ENCODE results near the gene ADORA1. TPM values are rescaled to one million over a fixed set of nuclear protein-coding genes. Genes with fewer than 3 reads are reported as not detected.

The ADORA1 gene
- total RNA-seq, 1 experiment from 2014 or later = 60.9 TPM

DNA sequence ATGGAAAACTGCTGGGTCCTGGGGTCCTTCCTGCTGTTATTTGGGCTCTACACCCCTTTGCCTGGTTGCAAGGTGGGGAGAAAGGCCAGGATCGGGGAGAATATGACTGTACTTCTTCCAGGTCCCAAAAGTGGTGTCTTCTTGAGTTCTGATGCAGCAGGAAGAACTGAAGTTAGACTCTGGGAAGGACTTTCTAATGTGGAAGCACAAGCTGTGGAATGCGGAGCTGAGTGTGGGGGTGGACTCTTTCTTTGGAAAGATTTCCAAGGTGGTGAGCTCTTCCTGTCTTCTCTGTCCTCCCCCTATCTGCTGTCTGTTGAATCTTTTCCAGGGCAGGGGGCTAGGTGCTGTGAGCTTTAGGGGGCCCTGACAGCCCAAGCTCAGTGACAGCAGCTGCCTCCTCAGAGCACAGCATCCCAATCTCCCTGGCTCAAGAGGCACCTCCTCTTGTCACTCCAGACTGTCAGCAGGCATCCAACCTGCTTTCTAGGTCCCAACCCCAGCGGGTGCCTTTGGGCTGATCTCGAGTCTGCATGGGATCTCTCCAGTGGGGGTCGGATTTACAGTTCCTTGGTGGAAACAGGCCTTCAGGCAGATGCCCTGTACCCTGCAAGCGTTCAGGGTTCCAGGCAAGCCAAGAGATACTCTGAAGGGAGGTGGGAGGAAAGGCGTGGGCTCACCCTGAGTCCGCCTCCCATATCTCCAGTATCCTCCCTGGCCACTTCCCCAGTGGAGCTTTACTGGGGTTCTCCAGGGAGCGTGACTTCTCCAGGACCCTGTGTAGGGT is 23.2 kb downstream of the ADORA1 start:
- H3K27me3 ChIP-seq = no peaks in the 10 kb centered on the region
- H3K27ac ChIP-seq = no peak overlapping the region
- no peak for DNase-seq
- H3K4me3 ChIP-seq = no peak overlapping the region
- H3K36me3 ChIP-seq = peaks cover 25% of the 10 kb centered on the region
- peaks cover 9% of the 10 kb centered on the region; the same call in 1 of the 2 replicates for H3K4me1 ChIP-seq
- H3K9me3 ChIP-seq (replicated peaks) = no peaks in the 10 kb centered on the region

DNA sequence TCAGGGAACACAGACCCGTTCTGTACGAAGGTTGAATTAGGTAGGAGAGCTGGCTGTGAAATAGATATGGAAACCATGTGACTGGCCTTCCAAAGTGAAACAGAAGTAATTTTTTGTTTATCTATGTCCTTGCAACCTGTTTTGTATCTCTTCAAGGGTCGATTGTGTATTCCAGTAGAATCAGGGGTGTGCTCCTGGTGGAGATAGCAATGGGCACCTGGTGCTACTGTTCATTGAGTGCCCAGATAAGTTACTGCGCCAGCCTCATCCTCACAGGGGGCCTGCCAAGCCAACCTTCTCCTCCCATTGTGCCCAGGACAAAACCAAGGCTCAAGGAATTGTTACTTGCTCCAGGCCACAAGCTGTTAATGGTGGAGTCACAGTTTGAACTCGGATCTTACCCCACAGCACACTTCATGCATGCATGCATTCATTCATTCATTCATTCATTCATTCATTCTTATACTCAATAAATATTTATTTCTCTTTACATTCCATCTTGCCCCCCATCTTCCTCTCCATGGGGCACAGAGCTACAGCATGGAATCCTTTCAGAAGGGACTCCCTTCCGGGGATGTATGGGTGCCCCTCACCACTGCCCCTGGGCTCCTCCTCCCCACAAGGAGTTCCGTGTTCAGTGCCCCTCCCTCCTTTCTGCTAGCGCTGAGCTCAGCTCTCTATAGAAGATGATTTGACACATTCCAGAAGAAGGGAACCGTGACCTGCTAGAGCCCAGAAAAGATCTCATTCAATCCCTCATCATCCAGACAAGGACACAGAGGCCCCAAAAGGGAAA is 24.0 kb downstream of the ADORA1 start:
- H3K4me1 ChIP-seq = peaks cover 9% of the 10 kb centered on the region; the same call in 1 of the 2 replicates
- no peak overlapping the region for H3K27ac ChIP-seq
- no peak overlapping the region for H3K4me3 ChIP-seq
- H3K27me3 ChIP-seq = no peaks in the 10 kb centered on the region
- no peaks in the 10 kb centered on the region; the same call in 1 of the 2 replicates for H3K9me3 ChIP-seq (replicated peaks)
- no peak for DNase-seq
- H3K36me3 ChIP-seq = peaks cover 32% of the 10 kb centered on the region

DNA sequence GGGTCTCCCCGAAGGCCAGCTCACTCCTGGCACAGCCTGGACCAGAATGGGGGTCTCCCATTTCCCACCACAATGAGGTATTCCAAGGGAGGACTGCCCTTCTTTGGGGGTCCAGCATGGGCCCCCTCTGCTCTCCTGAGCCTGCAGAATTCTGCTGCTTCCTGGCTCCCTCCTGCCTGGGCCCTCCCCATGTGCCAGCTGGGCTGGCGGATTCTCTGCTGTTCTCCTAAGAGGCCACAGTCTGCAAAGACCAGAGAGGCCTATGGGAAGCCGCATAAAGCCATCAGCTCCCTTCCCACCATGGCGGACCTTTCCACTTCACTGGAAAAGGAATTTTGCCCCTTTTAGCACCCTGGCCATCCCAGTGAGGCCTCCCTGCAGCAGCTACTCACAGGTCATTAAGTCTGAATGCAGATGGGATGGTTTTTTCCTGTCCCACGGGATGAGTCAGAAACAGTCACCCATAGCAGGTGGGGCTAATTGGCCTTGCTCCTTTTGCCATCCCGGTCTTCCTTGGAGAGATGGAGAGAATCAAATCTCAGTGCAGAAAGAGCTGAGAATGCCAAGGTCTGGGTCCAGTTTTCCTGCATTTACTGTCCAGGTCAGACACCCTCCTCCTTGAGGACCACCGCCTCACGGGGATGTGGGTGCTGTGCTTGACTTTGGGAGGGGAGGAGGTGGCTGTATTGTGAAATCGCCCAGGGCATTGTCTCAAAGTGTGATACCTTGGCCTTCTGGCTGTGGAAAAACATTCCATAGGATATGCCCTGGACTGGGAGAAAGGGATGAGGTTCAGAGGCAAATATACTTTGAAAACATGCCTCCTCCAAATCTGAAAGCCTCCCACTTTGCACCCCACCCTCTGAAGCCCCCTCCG is 24.9 kb downstream of the ADORA1 start:
- H3K4me3 ChIP-seq = no peak overlapping the region
- no peaks in the 10 kb centered on the region; the same call in 1 of the 2 replicates for H3K9me3 ChIP-seq (replicated peaks)
- DNase-seq = no peak
- H3K4me1 ChIP-seq = peaks cover 9% of the 10 kb centered on the region; the same call in 1 of the 2 replicates
- peaks cover 39% of the 10 kb centered on the region for H3K36me3 ChIP-seq
- no peak overlapping the region for H3K27ac ChIP-seq
- H3K27me3 ChIP-seq = no peaks in the 10 kb centered on the region

DNA sequence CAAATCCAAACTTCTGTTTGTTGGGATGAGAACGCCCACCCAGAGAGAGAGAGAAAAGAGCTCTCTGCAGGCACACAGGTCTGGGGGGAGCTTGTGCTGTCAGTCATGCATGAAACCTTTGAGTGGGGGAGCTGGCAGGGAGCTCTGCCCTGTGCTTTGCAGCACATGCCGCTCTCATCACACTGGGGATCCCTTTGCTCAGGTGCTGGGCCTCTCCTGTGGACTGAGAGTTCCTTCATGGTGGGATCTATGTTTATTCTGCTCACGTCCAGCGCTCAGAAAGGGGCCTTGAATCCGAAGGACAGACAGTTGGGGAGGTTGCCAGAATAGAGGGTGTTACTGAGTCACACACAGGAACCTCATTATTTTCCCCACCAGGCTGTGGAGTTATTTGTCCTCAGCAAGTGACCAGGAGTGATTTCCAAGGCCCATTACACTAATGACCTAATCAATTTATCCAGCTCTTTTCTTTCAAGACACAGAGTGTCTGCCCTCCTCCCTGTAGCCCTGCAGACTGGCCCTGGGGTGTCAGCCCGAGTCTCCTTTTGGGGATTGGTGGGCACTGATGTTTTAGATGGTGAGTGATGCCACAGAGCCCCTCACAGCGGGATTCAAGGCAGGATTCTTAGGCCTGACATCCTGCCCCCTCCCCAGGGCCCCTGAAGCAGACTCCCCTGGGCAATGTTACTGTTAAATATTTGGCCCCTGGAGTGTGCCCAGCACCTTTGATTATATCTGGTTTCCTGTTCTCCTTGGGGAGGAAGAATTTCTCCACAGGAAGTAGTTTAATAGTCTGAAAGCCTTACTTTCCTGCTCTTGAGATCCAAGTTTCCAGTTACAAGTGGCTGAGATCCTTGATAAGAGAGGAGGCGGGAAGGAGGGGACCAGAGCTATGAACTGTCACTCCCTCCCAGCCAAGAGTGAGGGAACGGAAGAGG is 25.8 kb downstream of the ADORA1 start:
- H3K36me3 ChIP-seq = peaks cover 46% of the 10 kb centered on the region
- H3K27me3 ChIP-seq = no peaks in the 10 kb centered on the region
- peaks cover 5% of the 10 kb centered on the region; the same call in 1 of the 2 replicates for H3K9me3 ChIP-seq (replicated peaks)
- peaks cover 9% of the 10 kb centered on the region; the same call in 1 of the 2 replicates for H3K4me1 ChIP-seq
- no peak overlapping the region for H3K27ac ChIP-seq
- DNase-seq = no peak
- no peak overlapping the region for H3K4me3 ChIP-seq

DNA sequence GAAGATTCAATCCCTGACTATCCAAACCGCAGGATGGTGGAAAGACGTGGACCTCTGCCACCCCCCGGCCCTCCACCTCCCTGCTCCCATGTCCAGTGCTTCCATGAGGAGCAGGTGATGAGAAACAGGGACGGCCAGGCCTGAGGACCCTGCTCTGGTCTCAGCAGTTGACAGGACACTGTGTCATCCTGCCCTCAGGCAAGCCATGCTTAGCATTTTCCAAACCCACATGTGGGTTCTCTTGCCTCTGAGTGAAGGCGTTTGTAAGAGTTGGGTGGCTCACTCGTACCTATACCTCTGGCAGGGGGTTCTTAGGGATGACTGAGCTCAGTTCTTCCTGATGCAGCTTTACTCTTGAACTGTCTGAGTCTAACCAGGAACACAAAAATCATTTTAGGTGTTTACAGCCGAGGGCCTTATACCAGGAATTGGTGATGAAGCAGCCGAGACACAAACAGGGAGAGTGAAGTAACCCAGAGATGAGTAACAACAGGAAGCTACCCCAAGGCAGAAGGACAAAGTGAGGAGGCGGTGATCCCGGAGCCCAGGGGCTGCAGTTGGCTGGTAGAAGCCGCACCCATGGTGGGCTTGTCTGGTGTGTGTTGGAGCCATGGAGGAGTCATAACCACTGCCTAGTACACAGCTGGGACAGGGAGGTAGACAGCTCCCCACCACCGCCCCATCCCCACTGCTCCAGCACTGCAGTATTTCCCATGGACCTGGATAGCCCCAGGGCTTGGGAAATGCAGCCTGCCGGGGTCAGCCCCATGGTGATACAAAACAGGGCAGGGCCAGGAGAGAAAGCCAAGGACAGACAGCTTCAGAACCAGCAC is 26.7 kb downstream of the ADORA1 start:
- H3K4me1 ChIP-seq = peaks cover 9% of the 10 kb centered on the region; the same call in 1 of the 2 replicates
- H3K27ac ChIP-seq = no peak overlapping the region
- no peaks in the 10 kb centered on the region for H3K27me3 ChIP-seq
- no peak overlapping the region for H3K4me3 ChIP-seq
- peaks cover 5% of the 10 kb centered on the region; the same call in 1 of the 2 replicates for H3K9me3 ChIP-seq (replicated peaks)
- no peak for DNase-seq
- H3K36me3 ChIP-seq = peaks cover 53% of the 10 kb centered on the region

DNA sequence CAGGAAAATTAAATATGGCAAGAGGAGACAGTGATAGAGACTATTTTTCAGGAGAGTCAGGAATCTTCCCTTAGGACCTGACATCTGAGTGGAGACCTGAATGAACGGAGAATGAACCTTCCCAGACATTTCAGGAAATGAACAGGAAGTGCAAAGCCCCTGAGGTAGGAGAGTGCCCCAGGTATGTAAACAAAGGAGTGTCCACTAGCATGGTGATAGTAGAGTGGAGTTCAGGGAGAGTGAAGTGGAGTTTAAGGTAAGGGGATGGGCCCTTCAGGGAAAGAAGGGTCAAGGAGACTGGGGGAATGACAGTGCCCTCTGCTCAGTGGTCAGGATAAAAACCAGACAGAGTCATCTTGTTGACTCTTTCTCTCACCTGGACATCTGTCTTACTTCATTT is 28.8 kb downstream of the ADORA1 start:
- H3K27me3 ChIP-seq = no peaks in the 10 kb centered on the region
- peaks cover 59% of the 10 kb centered on the region for H3K36me3 ChIP-seq
- no peak for DNase-seq
- peaks cover 9% of the 10 kb centered on the region; the same call in 1 of the 2 replicates for H3K4me1 ChIP-seq
- H3K9me3 ChIP-seq (replicated peaks) = peaks cover 5% of the 10 kb centered on the region; the same call in 1 of the 2 replicates
- no peak overlapping the region for H3K4me3 ChIP-seq
- H3K27ac ChIP-seq = no peak overlapping the region

DNA sequence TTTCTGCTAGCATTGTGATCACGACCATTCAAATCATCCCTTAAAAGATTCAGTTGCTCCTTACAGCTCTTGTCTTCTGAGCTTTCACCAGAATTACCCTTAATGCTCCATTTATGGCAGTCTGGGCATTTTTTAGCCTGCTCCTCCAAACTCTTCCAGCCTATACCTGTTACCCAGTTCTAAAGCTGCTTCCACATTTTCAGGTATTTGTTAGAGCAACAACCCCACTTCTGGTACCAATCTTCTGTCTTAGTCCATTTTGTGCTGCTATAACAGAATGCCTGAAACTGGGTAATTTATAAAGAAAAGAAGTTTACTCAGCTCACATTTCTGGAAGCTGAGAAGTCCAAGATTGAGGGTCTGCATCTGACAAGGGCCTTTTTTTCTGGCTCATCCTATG is 30.9 kb downstream of the ADORA1 start:
- no peak for DNase-seq
- Histone ChIP-seq H3K4me3 (no peak overlapping the region), H3K4me1 (peaks cover 8% of the 10 kb centered on the region; the same call in 1 of the 2 replicates), H3K27ac (no peak overlapping the region), H3K9me3 (replicated peaks) (peaks cover 5% of the 10 kb centered on the region; the same call in 1 of the 2 replicates), H3K36me3 (peaks cover 49% of the 10 kb centered on the region), H3K27me3 (no peaks in the 10 kb centered on the region)

DNA sequence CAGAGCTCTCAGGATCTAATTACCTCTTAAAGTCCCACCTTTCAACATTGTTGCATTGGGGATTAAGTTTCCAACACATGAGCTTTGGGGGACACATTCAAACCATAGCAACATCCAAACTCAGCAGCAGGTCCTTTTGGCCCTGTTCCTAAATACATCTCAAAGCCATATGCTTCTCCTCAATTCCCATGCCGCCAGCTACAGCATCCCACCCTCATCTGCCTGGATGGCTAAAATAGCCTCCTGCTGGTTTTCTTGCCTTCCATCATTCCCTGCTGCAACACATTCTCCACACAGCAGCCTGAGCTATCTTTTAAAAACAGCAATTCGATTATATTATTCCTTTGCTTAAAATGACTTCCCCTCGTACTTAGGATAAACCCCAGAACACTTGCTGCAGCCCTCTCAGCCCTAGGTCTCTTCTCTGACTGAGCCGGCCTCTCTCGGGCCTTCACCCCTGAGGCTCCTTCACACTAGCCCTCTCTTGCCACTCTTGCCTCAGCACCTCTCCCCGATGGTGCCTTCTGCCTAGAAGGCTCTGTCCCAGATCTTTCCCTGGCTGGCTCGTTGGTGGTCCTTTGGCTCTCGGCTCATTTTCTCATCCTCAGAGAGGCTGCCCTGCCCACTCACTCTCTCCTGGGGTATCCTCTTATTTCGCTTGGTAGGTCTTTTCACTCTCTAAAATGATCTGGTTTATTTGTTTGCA is 31.6 kb downstream of the ADORA1 start:
- Histone ChIP-seq H3K27me3 (no peaks in the 10 kb centered on the region), H3K9me3 (replicated peaks) (peaks cover 5% of the 10 kb centered on the region; the same call in 1 of the 2 replicates), H3K4me3 (no peak overlapping the region), H3K36me3 (peaks cover 49% of the 10 kb centered on the region), H3K4me1 (peaks cover 1% of the 10 kb centered on the region; the same call in 1 of the 2 replicates), H3K27ac (no peak overlapping the region)
- no peak for DNase-seq

DNA sequence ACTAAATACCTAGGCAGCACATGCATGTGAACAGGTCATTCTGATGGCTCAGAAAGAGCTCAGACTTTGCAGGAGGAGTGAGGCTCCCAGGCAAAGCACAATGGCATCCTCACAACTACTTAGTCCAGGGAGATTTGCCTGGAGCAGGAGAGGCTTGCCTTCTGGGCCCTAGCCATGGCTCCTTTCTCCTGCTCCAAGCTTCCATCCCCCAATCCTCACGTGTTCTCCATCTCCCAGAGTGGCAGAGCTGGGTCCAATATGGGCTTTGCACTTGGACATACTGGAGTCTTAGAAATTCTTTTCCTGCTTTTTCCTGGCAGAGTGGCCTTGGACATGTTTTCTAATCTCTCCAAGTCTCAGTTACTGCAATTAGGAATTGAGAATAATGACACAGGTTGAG is 32.3 kb downstream of the ADORA1 start:
- Histone ChIP-seq H3K9me3 (replicated peaks) (peaks cover 5% of the 10 kb centered on the region; the same call in 1 of the 2 replicates), H3K27me3 (no peaks in the 10 kb centered on the region), H3K4me3 (no peak overlapping the region), H3K36me3 (peaks cover 57% of the 10 kb centered on the region), H3K27ac (no peak overlapping the region), H3K4me1 (no peaks in the 10 kb centered on the region)
- no peak for DNase-seq

DNA sequence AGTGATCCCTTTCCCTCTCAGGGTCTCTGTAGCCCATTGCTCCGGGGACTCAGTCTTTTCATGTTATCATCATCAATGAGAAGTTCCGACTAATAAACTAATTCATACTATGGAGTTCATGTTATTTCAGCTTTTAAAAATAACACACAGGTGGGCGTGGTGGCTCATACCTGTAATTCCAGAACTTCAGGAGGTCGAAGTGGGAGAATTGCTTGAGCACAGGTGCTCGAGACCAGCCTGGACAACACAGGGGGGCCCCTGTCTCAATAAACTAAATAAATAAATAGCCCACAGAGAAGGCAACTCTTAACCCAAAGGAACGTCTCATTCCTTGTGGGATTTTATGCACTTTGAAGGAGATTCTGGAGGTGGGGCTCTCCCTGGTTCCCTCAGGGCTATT is 33.6 kb downstream of the ADORA1 start:
- DNase-seq = no peak
- Histone ChIP-seq H3K4me1 (no peaks in the 10 kb centered on the region), H3K9me3 (replicated peaks) (peaks cover 5% of the 10 kb centered on the region; the same call in 1 of the 2 replicates), H3K36me3 (peaks cover 63% of the 10 kb centered on the region), H3K27ac (no peak overlapping the region), H3K27me3 (no peaks in the 10 kb centered on the region), H3K4me3 (no peak overlapping the region)

DNA sequence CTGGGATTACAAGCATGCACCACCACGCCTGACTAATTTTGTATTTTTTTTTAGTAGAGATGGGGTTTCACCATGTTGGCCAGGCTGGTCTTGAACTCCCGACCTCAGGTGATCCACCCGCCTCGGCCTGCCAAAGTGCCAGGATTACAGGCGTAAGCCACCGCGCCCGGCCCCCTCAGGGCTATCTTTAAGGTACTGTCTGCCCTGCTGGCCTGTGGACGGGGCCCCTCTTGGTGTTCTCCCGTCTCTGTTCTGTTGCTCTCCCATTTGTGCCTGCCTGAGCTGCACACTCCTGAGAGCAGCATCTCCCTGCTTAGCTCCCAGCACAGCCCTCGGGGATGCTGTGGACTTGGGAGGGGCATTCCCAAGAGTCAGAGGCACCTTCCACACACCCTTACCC is 34.2 kb downstream of the ADORA1 start:
- H3K27ac ChIP-seq = no peak overlapping the region
- H3K4me3 ChIP-seq = no peak overlapping the region
- peaks cover 63% of the 10 kb centered on the region for H3K36me3 ChIP-seq
- DNase-seq = no peak
- H3K27me3 ChIP-seq = no peaks in the 10 kb centered on the region
- no peaks in the 10 kb centered on the region for H3K4me1 ChIP-seq
- peaks cover 5% of the 10 kb centered on the region; the same call in 1 of the 2 replicates for H3K9me3 ChIP-seq (replicated peaks)

DNA sequence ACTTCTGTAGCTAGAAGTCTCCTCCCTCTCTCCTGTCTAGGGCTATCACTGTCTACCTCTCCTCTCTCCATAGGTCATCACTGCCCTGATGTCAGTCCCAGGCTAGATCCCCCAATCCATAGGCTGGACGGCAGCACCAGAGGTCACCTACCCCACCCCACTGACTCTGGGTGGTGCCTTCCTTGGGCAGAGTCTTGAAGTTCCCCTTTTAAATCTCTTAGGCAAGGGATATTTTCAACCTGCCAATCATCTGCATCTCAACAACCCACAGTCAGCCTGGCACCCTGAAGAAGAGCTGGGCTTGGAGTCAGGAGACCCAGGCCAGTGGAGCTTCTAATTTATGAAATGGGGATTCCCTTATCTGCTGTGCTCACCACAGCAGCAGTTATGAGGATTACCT is 34.9 kb downstream of the ADORA1 start:
- Histone ChIP-seq H3K4me3 (no peak overlapping the region), H3K27ac (no peak overlapping the region), H3K36me3 (peaks cover 59% of the 10 kb centered on the region), H3K9me3 (replicated peaks) (peaks cover 5% of the 10 kb centered on the region; the same call in 1 of the 2 replicates), H3K27me3 (no peaks in the 10 kb centered on the region), H3K4me1 (no peaks in the 10 kb centered on the region)
- no peak for DNase-seq

Data from SJCRH30 (cell line).